GM19397 (cell line): Measurements from ENCODE around the gene PEX7.
"Not testable (repeated sequence)": the region's sequence is repeated elsewhere in the genome, so short reads cannot be mapped to it uniquely, and the experiment has no call there.

ENCODE experiments used
- ATAC-seq: cut with Tn5 transposase; IDR thresholded peaks from one replicate; pipeline ENCODE4 v1.9.1; 2021; ENCODE audit warnings: mild to moderate bottlenecking, moderate library complexity; ENCODE audit not compliant: unreplicated experiment

The PEX7 gene

DNA sequence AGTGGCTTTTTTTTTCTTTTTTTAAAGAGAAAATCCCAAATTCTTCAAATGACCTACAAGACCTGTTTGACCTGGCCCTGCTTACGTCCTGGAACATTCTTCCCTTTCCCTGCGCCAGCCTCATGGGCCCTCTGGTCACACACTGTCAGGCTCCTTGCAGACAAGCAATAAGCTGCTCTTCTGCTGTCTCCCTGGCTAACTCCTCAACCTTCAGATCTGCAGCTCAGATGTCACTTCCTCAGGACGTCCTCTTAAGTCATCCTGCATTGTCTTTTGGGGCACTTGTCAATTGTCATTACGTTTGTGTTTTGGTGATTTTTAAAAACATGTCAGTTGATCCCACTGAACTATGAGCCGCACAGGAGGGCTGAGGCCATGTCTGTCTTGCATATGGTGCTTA lies 70.8 kb downstream of the PEX7 start:
- no peak for ATAC-seq

DNA sequence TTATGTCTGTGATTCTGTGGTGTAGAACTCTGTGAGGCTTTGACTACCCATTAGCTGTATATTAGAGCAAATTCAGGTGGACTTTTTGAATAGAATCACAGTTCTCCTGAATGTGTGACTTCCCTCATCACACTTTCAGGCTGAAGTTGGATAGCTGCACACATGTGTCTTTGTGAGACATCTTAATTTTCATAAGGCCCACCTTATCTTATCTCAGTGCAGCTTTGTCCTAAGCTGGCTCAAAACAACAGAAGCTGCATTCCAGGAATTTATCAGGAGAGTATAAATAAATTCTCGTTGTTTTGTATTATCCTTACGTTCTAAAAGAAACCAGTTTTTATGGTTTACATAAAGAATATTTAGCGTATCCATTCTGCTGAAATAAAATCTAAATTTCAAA lies 73.5 kb downstream of the PEX7 start:
- ATAC-seq, result no peak

DNA sequence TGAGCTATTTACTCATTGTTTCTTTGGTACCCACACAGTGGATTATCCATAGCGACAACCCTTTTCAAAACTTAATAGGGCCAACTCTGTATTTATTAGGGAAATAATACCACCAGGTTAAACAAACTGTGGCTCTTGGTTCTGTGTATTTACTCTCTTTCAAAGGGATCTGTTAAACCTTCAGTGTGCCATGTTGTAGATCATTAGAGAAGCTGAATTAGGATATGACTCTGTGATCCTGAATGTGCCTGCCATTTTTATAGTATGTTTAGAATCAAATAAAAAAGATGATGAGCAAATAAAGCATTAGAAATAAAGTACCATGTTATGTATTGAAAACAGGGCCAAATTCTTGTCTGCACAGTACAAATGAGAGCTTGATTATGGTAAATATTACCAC lies 74.7 kb downstream of the PEX7 start:
- ATAC-seq, result no peak

DNA sequence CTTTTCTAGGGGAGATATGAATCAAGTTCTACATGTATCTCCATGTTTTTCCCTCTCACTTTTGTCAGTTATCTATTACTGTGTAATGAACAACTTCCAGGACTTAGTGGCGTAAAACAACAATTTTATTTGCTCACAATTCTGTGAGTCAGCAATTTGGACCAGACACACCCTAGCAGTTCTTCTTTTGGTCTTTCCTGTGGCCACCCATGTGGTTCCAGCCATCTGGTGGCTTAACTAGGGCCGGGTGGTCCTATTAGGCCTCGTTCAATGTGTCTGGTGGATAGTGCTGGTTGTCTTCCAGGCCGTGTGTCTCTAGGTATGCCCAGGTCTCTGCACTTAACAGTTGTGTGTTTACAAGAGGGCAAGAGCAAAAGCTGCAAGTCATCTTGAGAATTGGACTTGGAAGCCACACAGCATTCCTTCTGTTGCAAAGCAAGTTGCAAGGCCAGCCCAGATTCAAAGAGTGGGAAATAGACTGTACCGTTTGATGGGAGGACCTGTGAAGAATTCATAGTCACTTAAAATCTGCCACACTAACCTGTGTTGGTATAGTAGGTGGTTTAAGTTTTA lies 78.9 kb downstream of the PEX7 start:
- no peak for ATAC-seq

DNA sequence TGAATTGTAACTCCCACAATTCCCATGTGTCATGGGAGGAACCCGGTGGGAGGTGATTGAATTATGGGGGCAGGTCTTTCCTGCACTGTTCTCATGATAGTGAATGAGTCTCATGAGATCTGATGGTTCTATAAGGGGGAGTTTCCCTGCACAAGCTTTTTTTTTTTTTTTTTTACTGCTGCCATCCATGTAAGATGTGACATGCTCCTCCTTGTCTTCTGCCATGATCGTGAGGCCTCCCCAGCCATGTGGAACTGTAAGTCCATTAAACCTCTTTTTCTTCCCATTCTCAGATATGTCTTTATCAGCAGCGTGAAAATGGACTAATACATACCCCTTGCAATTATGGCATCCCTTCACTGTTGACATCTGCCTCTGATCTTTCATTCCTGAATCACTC lies 82.1 kb downstream of the PEX7 start:
- not testable (repeated sequence) for ATAC-seq

DNA sequence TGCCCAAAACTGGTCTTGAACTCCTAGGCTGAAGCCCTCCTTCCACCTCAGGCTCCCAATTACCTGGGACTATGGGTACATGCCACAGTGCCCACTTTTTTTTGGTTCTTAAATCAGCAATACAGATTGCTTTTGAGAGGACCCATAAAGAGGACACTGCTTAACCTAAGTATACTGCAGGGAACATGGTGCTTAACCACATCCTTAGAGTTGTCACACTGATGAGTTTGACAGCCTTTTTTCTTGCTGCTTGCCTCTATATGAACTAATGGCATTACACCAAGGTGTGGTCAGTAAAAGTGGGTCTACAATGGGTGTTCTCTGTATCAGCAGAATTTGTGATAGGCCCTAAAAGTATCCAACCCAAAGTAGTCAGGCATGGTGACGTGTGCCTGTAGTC lies 92.6 kb downstream of the PEX7 start:
- ATAC-seq, result no peak

DNA sequence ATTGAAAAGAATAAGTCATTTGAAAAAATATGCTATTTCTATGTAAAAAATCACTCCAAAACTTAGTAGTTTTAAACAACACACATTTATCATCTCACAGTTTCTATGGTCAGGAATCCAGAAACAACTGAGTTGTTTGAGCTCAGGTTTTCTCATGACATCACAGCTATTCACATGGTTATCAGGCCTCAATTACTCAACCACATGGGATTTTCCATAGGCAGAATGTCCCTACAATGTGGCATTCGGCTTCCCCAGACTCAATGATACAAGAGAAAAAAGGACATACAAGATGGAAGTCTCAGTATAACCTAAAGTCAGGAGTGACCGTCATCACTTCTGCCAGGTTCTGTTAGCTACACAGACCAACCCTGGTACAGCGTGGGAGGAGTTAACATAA lies 96.3 kb downstream of the PEX7 start:
- no peak for ATAC-seq

DNA sequence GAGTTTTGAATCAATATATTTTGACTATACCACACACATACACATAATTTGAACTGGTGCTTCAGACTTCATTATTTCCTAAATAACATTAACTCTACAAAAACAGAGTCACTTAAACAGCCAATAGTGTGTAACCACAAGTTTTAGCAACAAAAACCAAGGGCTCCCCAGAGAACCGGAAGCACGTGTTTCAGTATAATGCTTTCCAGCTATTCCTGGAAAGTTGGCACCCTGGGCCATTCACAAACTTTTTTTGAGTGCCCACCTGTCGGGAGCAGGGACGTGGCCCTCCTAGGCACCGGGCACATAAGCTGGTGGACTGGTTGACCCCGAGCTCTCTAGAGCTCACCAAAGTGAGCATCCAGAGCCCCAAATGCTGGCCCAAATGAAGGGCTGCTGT lies 97.8 kb downstream of the PEX7 start:
- no peak for ATAC-seq

DNA sequence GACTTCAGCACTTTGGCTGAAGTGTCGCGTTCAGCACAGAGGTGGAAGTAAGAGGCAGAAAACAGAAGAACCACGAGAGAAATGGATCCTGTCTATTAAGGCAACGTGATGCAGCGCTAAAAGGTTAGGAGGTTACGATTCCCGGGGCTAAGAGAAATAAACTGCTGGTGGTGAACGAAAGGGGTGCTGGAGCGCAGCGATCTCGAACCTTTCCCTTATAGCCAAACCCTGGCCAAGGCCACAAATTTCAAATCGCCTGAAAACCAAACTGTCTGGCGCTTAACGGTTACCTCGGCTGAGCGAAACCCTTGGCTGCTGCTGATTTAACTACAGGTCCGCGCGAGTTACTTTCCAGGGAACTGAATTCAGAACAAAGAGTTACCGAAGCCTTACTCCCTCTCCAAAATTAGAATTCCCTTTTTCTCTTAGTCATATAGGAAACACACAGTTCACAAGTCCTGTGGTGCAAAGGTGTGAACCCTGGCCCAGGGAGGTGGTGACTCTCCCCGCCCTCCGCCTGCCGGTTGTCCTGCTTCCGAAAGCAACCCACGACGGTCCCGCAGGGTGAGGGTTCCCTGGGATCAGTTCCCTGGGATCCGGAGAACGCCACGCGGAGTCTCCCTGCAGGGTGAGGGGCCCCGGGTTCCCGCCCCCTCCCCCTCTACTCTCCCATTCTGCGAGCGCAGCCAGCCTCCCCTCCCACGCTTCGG lies 98.4 kb downstream of the PEX7 start:
- no peak for ATAC-seq

DNA sequence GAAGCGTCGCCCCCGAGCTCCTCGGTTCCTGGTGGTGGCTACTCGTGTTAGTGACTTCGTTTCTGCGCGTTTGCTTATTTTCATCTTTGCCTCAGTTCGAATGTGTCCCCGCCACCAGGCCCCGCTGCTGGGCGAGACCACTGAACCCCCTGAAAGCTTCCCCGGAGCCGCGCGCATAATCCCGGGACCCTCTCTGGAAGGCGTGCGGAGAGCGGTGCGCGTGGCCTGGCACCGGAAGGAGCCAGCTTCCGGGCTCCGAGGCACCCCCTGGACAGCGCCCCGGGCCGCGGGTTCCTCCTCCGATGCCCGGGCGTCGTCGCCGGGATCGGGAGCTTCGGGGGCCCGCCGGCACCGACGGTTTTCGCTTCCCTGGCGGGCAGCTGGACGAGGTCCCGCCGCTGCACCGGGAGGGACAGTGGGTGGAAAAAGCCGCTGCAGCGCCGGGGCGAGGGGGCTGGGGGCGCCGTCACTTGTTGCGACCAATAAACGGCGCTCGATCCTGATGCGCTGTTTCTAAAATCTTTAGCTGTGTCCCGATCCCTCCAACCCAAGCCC lies 99.1 kb downstream of the PEX7 start:
- no peak for ATAC-seq

DNA sequence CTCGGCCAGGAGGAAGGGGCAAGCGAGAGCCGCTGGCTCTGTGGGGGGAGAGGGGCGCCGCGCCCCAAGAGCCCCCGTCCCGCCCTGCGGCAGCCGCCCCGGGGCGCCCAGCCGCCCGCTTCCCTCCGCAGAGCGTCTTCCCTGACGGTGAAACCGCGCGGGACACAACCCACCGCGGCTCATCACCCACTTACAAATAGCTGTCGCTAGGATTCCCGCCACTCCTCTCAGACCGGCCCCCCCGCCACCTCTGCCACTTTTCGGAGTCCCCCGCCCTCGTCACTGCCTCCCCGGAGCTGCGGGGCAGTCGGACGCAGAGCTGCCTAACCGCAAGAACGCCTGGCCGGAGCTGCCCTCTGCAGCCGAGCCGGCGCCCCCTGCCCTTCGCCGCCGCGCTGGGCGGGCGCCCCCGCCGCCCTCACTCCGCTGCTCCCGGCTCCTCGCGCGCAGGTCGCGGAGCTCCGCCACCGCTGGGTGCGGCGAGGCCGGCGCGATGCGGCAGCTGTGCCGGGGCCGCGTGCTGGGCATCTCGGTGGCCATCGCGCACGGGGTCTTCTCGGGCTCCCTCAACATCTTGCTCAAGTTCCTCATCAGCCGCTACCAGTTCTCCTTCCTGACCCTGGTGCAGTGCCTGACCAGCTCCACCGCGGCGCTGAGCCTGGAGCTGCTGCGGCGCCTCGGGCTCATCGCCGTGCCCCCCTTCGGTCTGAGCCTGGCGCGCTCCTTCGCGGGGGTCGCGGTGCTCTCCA lies 99.7 kb downstream of the PEX7 start, which contains the start of gene SLC35D3:
TSS of gene SLC35D3 (plus strand) at position 366 of the 749 bp plus-strand sequence. CDS start at position 494, 128 bp downstream.
- ATAC-seq, result no peak

DNA sequence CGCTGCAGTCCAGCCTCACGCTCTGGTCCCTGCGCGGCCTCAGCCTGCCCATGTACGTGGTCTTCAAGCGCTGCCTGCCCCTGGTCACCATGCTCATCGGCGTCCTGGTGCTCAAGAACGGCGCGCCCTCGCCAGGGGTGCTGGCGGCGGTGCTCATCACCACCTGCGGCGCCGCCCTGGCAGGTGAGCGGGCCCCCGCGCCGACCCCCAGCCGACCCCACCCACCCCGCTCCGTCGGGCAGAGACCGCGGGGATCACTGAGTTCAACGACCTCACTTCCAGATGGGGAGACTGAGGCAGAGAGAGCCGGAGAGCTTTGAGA lies 100.3 kb downstream of the PEX7 start:
- no peak for ATAC-seq

DNA sequence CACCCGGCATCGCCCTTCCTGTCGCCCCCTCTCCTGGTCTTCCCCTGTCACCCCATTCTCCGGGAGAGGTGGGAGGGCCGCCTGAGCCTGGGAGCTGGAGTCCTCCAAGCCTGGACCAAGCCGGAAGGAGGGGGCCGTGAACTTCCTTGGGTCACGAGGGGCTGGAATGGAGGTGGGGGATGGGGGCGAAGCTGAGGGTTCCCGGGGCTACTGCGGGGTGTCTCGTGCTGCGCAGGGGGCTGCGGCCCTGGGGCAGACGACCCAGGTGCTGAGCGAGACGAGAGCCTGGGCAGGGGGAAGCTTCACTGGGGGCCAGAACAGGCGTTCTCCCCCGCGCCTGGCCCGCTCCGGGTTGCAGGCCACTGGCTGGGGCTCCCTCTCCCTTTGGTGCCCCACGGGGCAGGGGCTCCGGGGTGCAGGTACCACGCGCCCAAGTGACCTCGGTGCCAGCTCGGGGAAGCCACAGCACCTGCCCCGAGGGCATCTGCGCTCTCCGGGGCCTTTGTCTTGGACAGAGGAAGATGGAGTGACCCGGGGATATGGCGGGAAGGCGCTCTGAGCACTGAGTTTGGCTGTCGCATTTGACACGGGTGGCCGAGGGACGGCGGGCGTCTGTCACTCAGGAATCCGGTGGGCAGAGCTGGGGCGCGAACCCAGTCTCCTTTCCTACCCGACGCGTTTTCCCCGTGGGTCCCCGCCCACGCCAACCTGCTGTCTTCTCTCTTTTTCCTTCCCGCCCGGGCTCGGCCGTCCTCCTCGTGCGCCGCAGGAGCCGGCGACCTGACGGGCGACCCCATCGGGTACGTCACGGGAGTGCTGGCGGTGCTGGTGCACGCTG lies 100.9 kb downstream of the PEX7 start:
- no peak for ATAC-seq

DNA sequence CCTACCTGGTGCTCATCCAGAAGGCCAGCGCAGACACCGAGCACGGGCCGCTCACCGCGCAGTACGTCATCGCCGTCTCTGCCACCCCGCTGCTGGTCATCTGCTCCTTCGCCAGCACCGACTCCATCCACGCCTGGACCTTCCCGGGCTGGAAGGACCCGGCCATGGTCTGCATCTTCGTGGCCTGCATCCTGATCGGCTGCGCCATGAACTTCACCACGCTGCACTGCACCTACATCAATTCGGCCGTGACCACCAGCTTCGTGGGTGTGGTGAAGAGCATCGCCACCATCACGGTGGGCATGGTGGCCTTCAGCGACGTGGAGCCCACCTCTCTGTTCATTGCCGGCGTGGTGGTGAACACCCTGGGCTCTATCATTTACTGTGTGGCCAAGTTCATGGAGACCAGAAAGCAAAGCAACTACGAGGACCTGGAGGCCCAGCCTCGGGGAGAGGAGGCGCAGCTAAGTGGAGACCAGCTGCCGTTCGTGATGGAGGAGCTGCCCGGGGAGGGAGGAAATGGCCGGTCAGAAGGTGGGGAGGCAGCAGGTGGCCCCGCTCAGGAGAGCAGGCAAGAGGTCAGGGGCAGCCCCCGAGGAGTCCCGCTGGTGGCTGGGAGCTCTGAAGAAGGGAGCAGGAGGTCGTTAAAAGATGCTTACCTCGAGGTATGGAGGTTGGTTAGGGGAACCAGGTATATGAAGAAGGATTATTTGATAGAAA lies 101.7 kb downstream of the PEX7 start:
- ATAC-seq, result no peak

DNA sequence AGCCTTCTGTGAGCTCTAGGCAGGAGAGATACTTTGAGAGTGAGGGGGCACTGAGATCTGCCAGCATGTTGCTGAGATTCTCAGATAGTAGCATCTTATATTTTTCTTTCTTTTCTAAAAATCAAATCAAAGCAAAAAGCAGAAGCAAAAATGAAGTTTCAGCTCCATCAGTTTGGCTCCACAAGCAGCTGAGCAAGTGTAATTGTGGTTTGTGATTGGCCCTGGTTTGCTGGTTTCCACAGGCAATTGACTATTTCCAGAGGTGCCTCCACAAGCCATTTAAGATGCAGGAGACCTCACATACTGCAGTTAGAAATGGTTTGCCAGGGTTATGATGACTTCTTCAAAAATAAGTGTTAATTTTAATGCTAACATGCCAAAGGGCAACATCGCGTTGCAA lies 104.0 kb downstream of the PEX7 start:
- no peak for ATAC-seq

DNA sequence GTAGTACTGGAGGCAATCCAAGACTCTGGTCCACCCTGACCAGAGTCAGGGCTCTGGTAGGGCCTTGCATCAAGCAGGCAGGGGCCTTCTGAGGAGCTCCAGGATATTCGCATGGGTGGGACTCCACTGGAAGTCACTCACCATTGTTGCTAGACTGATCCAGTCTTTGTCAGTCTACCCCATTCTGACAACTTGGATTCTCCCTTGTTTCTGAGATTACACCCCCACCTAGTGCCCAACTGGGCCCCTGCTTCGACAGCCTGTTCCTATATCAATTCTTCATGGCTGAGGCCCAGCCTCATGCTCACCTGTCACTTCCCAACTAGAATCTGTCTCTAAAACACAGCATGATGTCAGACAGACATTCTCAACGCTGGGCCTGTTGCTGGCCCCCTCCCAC lies 104.9 kb downstream of the PEX7 start:
- ATAC-seq, result no peak

DNA sequence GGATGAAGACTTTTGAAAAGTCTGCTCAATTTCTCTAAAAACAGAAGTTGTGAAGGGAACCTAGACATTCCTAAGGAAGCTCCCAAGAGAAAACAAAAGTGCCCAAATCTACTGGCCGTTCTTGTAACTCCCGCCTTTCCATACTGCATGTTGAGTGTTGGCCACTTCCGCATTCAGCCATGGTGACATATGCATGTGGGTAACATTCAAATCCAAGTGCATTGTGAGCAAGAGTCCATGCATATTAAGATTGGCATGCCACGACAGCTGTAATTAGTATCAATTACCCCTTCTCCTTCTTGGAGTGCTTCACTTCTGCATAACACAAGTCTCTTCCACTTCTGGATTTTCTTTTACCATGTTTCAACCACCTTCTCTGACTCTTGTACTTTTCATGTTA lies 108.1 kb downstream of the PEX7 start:
- no peak for ATAC-seq

DNA sequence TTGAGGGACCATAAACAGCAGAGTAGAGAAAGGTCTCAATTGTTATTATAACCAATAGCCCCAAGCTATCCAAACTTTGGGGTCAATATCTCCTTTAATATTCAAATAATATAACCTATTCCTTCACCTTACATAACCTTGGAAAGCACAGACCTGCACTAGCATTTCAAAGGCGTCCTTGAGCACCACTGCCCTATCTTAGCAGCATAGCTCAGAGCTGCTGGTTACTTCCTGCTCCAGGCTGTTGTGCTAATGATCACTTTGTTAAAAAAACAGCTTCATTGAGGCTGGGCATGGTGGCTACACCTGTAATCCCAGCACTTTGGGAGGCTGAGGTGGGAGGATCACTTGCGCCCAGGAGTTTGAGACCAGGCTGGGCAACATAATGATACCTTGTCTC lies 110.2 kb downstream of the PEX7 start:
- no peak for ATAC-seq

DNA sequence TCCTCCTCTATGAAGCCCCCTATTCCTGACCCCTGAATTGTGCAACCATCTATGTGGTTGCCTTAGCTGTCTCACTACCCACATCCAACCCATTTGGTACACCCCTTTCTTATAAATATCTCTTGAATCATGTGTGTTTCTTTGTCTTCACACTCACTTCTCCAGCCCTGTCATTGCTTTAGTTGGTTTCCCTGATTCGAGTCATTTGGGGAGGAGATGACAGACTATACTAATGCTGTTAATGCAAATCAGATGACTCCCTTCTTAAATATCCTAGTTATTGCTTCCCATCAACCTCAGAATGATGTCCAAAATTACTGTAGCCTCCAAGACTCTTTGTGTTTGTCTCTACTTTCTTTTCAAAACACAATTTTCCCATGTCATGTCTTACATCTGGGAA lies 122.7 kb downstream of the PEX7 start:
- ATAC-seq, result no peak

DNA sequence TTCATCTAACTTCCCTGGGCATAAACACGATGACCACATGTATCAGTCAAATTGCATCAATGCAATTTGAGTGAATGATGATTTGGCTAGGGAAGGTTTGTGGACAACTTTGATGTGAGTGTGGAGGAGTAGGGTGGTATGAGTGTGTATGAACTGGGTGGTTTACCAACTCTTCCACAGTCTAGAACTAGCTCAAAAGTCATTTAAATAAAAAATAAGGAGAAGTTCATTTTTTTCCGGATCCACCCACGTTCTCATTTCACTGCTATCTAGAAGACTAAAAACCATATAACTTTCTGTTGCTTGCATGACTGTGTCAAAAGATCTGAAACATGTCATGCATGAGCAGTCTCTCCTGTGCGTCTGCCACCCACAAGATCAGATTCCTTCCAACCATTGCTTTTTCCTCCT lies 123.3 kb downstream of the PEX7 start:
- ATAC-seq, result no peak

DNA sequence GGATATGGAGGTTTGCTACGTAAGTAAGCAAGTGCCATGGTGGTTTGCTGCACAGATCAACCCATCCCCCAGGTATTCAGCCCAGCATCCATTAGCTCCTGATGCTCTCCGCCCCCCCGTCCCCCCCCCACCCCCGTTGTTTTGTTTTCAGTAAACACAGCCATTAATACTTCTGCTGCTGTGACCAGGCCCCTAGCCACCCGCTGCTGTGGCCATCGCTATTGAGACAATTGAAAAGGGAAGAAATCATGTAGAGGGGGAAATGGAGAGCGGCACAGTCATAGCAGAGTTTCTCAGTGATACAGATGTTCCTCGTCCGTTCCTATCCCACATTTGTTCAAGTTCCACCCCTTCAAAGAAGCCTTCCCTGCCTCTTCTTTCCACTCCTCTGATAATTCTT lies 124.6 kb downstream of the PEX7 start:
- no peak for ATAC-seq
